GM12864 (cell line): ENCODE measurements around the gene HORMAD2.

Source experiments
- DNase-seq: peaks from one replicate; pipeline ENCODE4 v3.0.0-alpha.2; 2011; ENCODE audit warnings: low read depth
- H3K4me3 ChIP-seq: 2 replicates; pipeline ENCODE4 v1.5.1; 2011; ENCODE audit warnings: mild to moderate bottlenecking, low read depth, low read length, control low read depth
- CTCF ChIP-seq: IDR thresholded peaks from 2 replicates; pipeline ENCODE4 v1.5.1; 2011; ENCODE audit warnings: low read depth, mild to moderate bottlenecking, moderate library complexity, low read length, control low read depth, inconsistent platforms; ENCODE audit errors: missing control alignments

Gene HORMAD2

GRCh38 chr22:30170129-30170528 is 89.9 kb downstream of the HORMAD2 start:
- DNase-seq: no peak
- H3K4me3 ChIP-seq: no peak overlapping the region
- TF ChIP-seq CTCF: no peak

GRCh38 chr22:30171008-30171407 is 90.7 kb downstream of the HORMAD2 start:
- TF ChIP-seq CTCF: no peak
- no peak overlapping the region for H3K4me3 ChIP-seq

DNA sequence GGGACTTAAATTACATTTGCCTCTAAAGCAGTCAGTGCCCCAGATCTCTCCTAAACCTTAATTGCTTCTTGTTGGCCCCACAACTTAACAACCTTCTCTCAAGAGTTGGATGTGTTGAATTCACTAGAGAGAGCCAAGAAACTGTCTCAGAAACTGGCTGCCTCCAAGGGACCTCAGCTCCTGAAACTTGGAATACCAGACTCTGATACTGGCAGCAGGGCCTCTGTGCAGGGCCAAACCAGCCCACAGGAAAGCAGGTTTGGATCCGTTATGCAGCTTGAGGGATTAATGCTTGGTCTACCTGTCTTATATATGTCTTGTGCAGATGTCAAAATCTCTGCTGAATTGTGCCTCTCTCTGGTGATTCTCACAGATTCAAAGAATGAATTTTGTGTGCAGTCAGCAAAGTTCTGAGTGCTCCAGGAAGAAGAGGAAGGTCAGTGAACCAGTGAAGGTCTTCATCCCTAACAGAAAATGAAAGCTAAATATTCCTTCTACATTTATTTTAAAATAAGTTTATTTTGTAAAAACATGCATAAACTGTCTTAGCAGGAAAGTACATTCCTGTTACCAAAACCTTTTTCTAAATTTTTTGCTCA is 95.5 kb downstream of the HORMAD2 start:
- no peak for TF ChIP-seq CTCF
- DNase-seq: no peak
- H3K4me3 ChIP-seq: no peak overlapping the region

More at GRCh38 chr22:30171008-30171407, 90.7 kb downstream of the HORMAD2 start:
- DNase-seq: no peak

DNA sequence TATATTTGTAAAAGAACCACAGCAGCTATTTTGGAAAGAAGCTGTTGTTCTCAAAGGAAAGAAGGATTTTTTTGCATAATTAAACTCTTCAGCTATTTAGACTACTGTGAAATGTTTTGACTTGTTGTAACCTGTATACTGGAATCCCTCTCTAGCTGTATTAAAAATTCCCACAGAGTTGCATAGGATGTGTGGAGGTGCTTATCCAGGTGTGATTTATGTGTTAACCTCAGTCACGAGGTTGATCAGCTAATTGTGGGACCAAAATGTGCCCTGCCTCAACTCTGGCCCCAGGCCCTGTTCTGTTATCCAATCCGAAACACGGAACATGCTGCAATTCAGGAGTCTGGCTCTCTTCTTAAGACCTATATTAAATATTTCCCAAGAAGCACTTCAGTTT is 96.2 kb downstream of the HORMAD2 start:
- no peak for TF ChIP-seq CTCF
- H3K4me3 ChIP-seq: no peak overlapping the region
- DNase-seq: no peak

- H3K4me3 ChIP-seq: no peak overlapping the region
- no peak for TF ChIP-seq CTCF
- no peak for DNase-seq
Measured at GRCh38 chr22:30178181-30179126, 98.2 kb downstream of the HORMAD2 start.

DNA sequence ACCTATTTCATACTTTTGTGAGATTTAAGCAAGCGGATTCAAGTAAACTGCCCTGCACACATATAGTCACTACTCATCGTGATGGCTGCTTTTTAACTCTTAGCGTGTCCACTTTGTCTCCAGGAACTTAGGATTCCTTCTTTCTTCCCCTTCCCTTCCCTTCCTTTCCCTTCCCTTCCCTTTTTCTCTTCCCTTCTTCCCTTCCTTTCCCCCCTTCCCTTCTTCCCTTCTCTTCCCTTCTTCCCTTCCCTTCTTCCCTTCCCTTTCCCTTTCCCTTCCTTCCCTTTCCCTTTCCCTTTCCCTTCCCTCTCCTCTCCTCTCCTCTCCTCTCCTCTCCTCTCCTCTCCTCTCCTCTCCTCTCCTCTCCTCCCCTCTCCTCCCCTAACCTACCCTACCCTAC is 100.4 kb downstream of the HORMAD2 start:
- H3K4me3 ChIP-seq: no peak overlapping the region
- no peak for DNase-seq
- TF ChIP-seq CTCF: no peak
